HepG2 (cell line): ENCODE measurements around the gene PXMP4. TPM values are rescaled to one million over a fixed set of nuclear protein-coding genes. Genes with fewer than 3 reads are reported as not detected.

Source experiments
- GATAD2A ChIP-seq: IDR thresholded peaks from 2 replicates; pipeline ENCODE4 v1.6.1; 2016
- HOXD1 ChIP-seq: sonication (generic); formaldehyde crosslinking; IDR thresholded peaks from 2 replicates; pipeline ENCODE4 v1.5.0; 2020; ENCODE audit warnings: missing genetic modification reagents
- JUNB ChIP-seq: sonication (generic); formaldehyde crosslinking; IDR thresholded peaks from 2 replicates; pipeline ENCODE4 v1.8.0; 2022; ENCODE audit warnings: missing genetic modification reagents, mild to moderate bottlenecking, borderline replicate concordance
- KDM6A ChIP-seq: IDR thresholded peaks from 2 replicates; pipeline ENCODE4 v1.6.1; 2016; ENCODE audit warnings: low read depth
- NCOR1 ChIP-seq: fragments of 200-600 bp; sonication (generic); IDR thresholded peaks from 2 replicates; pipeline ENCODE4 v1.7.0; 2017; ENCODE audit warnings: antibody characterized with exemption, low read length, borderline replicate concordance
- NFIC ChIP-seq: IDR thresholded peaks from 2 replicates; pipeline ENCODE4 v1.6.1; 2012; ENCODE audit warnings: mild to moderate bottlenecking, low read length, inconsistent platforms
- NR2F2 ChIP-seq: IDR thresholded peaks from 2 replicates; pipeline ENCODE4 v1.6.1; 2012; ENCODE audit warnings: low read depth, inconsistent platforms, borderline replicate concordance
- POLR2A ChIP-seq, 2 experiments: IDR thresholded peaks; 2 replicates each; pipeline ENCODE4 v1.6.1; 2011; ENCODE audit warnings: low read depth in 2 of 2, low read length in 2 of 2, mild to moderate bottlenecking in 1 of 2, moderate library complexity in 1 of 2; ENCODE audit not compliant: insufficient read depth in 1 of 2
- SOX6 ChIP-seq, 2 experiments: fragments of 450-650 bp in 1 of 2; sonication (generic) in 1 of 2; formaldehyde crosslinking in 1 of 2; IDR thresholded peaks; 2 replicates each; pipeline versions ENCODE4 v1.4.0 to v1.6.1; 2017 to 2020; ENCODE audit warnings: antibody characterized with exemption in 1 of 2, mild to moderate bottlenecking in 1 of 2, missing genetic modification reagents in 1 of 2
- SPEN ChIP-seq: sonication (generic); formaldehyde crosslinking; IDR thresholded peaks from 2 replicates; pipeline ENCODE4 v1.5.1; 2020; ENCODE audit warnings: low read depth, mild to moderate bottlenecking, missing genetic modification reagents
- ZNF10 ChIP-seq: sonication (generic); formaldehyde crosslinking; IDR thresholded peaks from 2 replicates; pipeline ENCODE4 v1.4.0; 2020; ENCODE audit warnings: mild to moderate bottlenecking, low read depth, missing genetic modification reagents, borderline replicate concordance
- ZNF207 ChIP-seq: fragments of 450-650 bp; IDR thresholded peaks from 2 replicates; pipeline ENCODE4 v1.6.1; 2016; ENCODE audit warnings: antibody characterized with exemption, borderline replicate concordance
- ZNF317 ChIP-seq: sonication (generic); formaldehyde crosslinking; IDR thresholded peaks from 2 replicates; pipeline ENCODE4 v1.5.0; 2020; ENCODE audit warnings: mild to moderate bottlenecking, missing genetic modification reagents
- ZNF333 ChIP-seq: sonication (generic); formaldehyde crosslinking; IDR thresholded peaks from 2 replicates; pipeline ENCODE4 v1.4.0; 2020; ENCODE audit warnings: mild to moderate bottlenecking, missing genetic modification reagents, borderline replicate concordance
- ZNF709 ChIP-seq: sonication (generic); formaldehyde crosslinking; IDR thresholded peaks from 2 replicates; pipeline ENCODE4 v1.5.0; 2020; ENCODE audit warnings: mild to moderate bottlenecking, missing genetic modification reagents
- polyA plus RNA-seq, 8 experiments: library from polyadenylated mRNA; depleted of rRNA in 3 of 8; stranded (reverse) in 7 of 8; unstranded in 1 of 8; fragments of >200 nt; fragmentation: Illumina TruSeq in 4 of 8; extraction: Trizol in 4 of 8; gene quantifications; 2 replicates each; pipeline versions ENCODE4 v1.2.1 to v1.2.3, GENCODE V29; 2011 to 2016; ENCODE audit warnings: low read depth in 4 of 8, missing spikeins in 1 of 8, mixed read lengths in 1 of 8; ENCODE audit not compliant: insufficient read depth in 1 of 8
- total RNA-seq, 5 experiments: library from RNA; depleted of rRNA; stranded (reverse); fragments of >200 nt; fragmentation: Illumina TruSeq; extraction: Trizol; gene quantifications; 2 replicates each; pipeline ENCODE4 v1.2.3, GENCODE V29; 2016; ENCODE audit warnings: low read depth in 1 of 5
- TF ChIP-seq, protein P1 (sequence below): IDR thresholded peaks from 2 replicates; pipeline ENCODE4 v1.6.1; 2016; ENCODE audit warnings: missing compliant biosample characterization, missing genetic modification reagents, borderline replicate concordance
- TF ChIP-seq, protein P2 (sequence below): sonication (generic); formaldehyde crosslinking; IDR thresholded peaks from 2 replicates; pipeline ENCODE4 v1.5.1; 2020; ENCODE audit warnings: missing genetic modification reagents, mild to moderate bottlenecking, borderline replicate concordance
- TF ChIP-seq, protein P3 (sequence below): sonication (generic); formaldehyde crosslinking; IDR thresholded peaks from 2 replicates; pipeline ENCODE4 v1.4.0; 2020; ENCODE audit warnings: missing genetic modification reagents
- TF ChIP-seq, protein P4 (sequence below): sonication (generic); formaldehyde crosslinking; IDR thresholded peaks from 2 replicates; pipeline ENCODE4 v1.5.1; 2020; ENCODE audit warnings: mild to moderate bottlenecking, missing genetic modification reagents
- TF ChIP-seq, protein P5 (sequence below): sonication (generic); formaldehyde crosslinking; IDR thresholded peaks from 2 replicates; pipeline ENCODE4 v1.4.0; 2020; ENCODE audit warnings: missing genetic modification reagents

The PXMP4 gene
- total and polyA plus RNA-seq, 2 of the 13 experiments (the other 11 are each of a cell fraction or from before 2014, with no cell fraction given), result not detected

DNA sequence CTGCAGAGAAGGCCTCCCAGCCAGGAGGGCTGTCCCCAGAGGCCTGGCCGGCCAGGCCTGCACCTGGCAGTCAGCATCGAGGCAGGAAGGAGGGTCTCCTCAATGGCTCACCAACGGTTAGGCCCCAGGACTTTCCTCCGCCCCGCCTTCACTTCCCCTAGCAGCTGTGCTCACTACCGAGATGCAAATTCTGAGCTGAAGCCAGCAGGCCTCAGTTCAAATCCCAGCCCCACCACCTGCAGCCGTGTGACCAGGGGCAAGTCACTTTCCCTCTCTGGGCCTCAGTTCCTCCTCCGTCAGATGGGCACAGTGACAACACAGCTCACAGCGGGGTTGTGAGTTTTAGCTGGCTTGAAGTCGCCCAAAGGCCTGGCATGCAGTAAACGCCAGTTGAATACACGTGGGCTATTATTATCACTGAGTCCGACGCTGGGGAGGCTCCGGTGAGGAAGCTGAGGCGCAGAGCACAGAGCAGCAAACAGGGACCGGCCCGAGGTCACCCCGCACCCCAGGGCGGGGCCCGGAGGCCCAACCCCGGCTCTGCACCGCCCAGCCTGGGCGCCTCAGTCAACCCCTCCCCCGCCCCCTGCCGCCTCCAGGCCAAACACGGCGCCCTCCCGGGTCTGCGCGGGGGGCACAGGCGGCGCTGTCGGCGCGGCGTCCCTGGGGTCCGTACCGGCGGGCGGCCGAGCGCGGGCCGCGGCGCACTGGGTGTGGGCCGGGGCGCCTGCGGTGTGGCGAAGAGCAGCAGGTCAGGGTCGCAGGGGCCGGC, 34.6 kb downstream of the PXMP4 start (continued):
- TF ChIP-seq POLR2A (IDR thresholded peaks at IDR 0.05; ENCODE audit: insufficient read depth in 1 of 2, low read depth in 2 of 2, low read length in 2 of 2) (peak; percentile 50 to 51; a peak in 3 of 4 replicates), GATAD2A (CRISPR knock-in tag) (no peak), HOXD1 (CRISPR knock-in tag) (0 out of 2 replicates have a peak, but pooled peaks have one; percentile 41), ZNF333 (CRISPR knock-in tag) (peak; percentile 72; the same call in 1 of the 2 replicates), SPEN (CRISPR knock-in tag) (no peak), NFIC (no peak), JUNB (CRISPR knock-in tag) (no peak), KDM6A (CRISPR knock-in tag) (no peak), ZNF709 (CRISPR knock-in tag) (no peak), ZNF317 (CRISPR knock-in tag) (0 out of 2 replicates have a peak, but pooled peaks have one; percentile 36), NCOR1 (no peak), NR2F2 (no peak; the same call in 1 of the 2 replicates), ZNF207 (no peak), SOX6 (IDR thresholded peaks at IDR 0.05) (no peak), SOX6 (CRISPR knock-in tag; IDR thresholded peaks at IDR 0.05) (no peak), ZNF10 (CRISPR knock-in tag) (no peak)
- TF ChIP-seq, protein P1, sequence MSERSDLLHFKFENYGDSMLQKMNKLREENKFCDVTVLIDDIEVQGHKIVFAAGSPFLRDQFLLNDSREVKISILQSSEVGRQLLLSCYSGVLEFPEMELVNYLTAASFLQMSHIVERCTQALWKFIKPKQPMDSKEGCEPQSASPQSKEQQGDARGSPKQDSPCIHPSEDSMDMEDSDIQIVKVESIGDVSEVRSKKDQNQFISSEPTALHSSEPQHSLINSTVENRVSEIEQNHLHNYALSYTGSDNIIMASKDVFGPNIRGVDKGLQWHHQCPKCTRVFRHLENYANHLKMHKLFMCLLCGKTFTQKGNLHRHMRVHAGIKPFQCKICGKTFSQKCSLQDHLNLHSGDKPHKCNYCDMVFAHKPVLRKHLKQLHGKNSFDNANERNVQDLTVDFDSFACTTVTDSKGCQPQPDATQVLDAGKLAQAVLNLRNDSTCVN (CRISPR knock-in tag), result no peak; the same call in 1 of the 2 replicates
- TF ChIP-seq, protein P2, sequence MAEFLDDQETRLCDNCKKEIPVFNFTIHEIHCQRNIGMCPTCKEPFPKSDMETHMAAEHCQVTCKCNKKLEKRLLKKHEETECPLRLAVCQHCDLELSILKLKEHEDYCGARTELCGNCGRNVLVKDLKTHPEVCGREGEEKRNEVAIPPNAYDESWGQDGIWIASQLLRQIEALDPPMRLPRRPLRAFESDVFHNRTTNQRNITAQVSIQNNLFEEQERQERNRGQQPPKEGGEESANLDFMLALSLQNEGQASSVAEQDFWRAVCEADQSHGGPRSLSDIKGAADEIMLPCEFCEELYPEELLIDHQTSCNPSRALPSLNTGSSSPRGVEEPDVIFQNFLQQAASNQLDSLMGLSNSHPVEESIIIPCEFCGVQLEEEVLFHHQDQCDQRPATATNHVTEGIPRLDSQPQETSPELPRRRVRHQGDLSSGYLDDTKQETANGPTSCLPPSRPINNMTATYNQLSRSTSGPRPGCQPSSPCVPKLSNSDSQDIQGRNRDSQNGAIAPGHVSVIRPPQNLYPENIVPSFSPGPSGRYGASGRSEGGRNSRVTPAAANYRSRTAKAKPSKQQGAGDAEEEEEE (CRISPR knock-in tag), result no peak
- TF ChIP-seq, protein P3, sequence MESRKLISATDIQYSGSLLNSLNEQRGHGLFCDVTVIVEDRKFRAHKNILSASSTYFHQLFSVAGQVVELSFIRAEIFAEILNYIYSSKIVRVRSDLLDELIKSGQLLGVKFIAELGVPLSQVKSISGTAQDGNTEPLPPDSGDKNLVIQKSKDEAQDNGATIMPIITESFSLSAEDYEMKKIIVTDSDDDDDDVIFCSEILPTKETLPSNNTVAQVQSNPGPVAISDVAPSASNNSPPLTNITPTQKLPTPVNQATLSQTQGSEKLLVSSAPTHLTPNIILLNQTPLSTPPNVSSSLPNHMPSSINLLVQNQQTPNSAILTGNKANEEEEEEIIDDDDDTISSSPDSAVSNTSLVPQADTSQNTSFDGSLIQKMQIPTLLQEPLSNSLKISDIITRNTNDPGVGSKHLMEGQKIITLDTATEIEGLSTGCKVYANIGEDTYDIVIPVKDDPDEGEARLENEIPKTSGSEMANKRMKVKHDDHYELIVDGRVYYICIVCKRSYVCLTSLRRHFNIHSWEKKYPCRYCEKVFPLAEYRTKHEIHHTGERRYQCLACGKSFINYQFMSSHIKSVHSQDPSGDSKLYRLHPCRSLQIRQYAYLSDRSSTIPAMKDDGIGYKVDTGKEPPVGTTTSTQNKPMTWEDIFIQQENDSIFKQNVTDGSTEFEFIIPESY (CRISPR knock-in tag), result no peak
- TF ChIP-seq, protein P4, sequence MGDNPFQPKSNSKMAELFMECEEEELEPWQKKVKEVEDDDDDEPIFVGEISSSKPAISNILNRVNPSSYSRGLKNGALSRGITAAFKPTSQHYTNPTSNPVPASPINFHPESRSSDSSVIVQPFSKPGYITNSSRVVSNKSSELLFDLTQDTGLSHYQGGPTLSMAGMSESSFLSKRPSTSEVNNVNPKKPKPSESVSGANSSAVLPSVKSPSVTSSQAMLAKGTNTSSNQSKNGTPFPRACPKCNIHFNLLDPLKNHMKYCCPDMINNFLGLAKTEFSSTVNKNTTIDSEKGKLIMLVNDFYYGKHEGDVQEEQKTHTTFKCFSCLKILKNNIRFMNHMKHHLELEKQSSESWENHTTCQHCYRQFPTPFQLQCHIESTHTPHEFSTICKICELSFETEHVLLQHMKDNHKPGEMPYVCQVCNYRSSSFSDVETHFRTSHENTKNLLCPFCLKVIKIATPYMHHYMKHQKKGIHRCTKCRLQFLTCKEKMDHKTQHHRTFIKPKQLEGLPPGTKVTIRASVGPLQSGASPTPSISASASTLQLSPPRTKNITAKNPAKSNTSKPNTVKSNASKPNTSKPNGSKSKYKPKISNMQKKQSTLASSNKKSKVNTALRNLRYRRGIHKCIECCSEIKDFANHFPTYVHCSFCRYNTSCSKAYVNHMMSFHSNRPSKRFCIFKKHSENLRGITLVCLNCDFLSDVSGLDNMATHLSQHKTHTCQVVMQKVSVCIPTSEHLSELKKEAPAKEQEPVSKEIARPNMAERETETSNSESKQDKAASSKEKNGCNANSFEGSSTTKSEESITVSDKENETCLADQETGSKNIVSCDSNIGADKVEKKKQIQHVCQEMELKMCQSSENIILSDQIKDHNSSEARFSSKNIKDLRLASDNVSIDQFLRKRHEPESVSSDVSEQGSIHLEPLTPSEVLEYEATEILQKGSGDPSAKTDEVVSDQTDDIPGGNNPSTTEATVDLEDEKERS (CRISPR knock-in tag), result peak; percentile 84; the same call in 1 of the 2 replicates
- TF ChIP-seq, protein P5, sequence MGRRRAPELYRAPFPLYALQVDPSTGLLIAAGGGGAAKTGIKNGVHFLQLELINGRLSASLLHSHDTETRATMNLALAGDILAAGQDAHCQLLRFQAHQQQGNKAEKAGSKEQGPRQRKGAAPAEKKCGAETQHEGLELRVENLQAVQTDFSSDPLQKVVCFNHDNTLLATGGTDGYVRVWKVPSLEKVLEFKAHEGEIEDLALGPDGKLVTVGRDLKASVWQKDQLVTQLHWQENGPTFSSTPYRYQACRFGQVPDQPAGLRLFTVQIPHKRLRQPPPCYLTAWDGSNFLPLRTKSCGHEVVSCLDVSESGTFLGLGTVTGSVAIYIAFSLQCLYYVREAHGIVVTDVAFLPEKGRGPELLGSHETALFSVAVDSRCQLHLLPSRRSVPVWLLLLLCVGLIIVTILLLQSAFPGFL (CRISPR knock-in tag), result peak; percentile 88; the same call in 1 of the 2 replicates
